HG03159 (cell line): ENCODE data around the gene NTN3.

Experiments used
- ATAC-seq: cut with Tn5 transposase; IDR thresholded peaks from one replicate; pipeline ENCODE4 v1.9.1; 2021; ENCODE audit warnings: mild to moderate bottlenecking, moderate library complexity; ENCODE audit not compliant: unreplicated experiment

Gene NTN3

DNA sequence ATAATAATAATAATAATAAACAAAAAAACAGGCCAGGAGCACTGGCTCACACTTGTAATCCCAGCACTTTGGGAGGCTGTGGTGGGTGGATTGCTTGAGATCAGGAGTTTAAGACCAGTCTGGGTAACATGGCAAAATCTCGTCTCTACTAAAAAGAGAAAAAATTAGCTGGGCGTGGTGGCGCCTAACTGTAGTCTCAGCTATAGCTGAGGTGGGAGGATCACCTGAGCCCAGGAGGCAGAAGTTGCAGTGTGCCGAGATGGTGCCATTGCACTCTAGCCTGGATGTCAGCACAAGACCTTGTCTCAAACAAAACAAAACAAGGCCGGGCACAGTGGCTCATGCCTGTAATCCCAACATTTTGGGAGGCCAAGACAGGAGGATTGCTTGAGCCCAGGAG lies 23.9 kb downstream of the NTN3 start:
- no peak for ATAC-seq

DNA sequence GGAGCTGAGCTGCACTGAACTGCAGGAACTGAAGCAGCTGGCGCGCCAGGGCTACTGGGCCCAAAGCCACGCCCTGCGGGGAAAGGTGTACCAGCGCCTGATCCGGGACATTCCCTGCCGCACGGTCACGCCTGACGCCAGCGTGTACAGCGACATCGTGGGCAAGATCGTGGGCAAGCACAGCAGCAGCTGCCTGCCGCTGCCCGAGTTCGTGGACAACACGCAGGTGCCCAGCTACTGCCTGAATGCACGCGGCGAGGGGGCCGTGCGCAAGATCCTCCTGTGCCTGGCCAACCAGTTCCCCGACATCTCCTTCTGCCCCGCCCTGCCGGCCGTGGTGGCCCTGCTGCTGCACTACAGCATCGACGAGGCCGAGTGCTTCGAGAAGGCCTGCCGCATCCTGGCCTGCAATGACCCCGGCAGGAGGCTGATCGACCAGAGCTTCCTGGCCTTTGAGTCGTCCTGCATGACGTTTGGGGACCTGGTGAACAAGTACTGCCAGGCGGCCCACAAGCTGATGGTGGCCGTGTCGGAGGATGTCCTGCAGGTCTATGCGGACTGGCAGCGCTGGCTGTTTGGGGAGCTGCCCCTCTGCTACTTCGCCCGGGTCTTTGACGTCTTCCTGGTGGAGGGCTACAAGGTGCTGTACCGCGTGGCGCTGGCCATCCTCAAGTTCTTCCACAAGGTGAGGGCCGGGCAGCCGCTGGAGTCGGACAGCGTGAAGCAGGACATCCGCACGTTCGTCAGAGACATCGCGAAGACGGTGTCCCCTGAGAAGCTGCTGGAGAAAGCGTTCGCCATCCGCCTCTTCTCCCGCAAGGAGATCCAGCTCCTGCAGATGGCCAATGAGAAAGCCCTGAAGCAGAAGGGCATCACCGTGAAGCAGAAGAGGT lies 25.4 kb downstream of the NTN3 start:
- ATAC-seq, result no peak

DNA sequence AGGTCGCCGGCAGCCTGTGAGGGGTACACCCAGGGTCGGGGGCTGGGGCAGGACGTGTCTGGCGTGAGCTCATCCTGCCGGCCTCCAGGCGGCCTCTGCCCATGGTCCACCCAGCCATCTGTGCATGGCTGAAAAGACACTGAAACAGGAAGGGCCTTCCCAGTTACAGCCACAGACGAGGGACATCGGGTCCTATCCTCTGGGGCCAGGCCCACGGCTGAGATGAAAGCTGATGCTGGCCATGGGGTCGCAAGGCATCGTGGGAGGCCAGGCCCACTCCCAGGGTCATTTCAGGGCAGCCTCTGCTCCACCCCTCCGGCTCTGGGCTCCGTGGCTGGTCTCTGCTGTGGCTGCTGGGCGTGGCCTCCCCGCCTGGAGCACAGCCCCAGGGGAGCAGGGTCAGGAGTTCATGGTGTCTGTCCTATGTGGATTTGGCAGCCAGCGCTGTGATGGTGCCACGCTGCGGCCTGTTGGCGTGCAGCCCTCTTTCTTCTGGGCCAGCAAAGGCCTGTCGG lies 26.1 kb downstream of the NTN3 start:
- ATAC-seq, result no peak

DNA sequence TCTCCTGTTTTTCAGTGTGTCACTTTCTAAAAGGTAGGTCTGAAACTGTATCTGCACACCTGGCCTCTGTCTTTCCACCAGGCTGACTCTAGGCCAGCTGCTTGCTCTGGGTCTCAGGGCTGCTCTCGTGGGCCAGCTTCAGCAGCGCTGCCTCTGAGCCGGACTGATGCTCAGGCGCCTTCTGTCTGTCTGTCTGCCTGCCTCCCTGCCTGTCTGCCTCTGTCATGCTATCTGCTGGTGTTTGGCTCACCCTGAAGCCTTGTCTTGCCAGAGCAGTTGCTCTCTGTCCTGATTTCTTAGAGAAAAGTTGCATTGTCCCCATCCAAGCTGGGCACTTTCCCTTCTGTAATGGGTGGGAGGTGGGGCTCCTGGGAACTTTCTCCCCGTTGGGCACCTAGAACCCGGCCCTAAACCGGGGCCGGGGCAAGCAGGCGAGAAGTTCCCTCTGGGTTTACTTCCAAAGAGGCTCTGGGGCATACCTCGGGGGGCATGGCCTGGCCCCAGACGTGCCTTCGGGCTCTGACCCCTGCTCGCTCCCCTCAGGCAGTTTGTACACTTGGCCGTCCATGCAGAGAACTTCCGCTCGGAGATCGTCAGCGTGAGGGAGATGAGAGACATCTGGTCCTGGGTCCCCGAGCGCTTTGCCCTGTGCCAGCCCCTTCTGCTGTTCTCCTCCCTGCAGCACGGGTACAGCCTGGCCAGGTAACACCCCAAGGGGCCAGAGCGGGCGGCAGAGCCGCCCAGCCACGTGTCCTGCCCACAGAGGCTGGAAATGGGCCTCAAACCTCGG lies 26.8 kb downstream of the NTN3 start:
- ATAC-seq, result no peak

DNA sequence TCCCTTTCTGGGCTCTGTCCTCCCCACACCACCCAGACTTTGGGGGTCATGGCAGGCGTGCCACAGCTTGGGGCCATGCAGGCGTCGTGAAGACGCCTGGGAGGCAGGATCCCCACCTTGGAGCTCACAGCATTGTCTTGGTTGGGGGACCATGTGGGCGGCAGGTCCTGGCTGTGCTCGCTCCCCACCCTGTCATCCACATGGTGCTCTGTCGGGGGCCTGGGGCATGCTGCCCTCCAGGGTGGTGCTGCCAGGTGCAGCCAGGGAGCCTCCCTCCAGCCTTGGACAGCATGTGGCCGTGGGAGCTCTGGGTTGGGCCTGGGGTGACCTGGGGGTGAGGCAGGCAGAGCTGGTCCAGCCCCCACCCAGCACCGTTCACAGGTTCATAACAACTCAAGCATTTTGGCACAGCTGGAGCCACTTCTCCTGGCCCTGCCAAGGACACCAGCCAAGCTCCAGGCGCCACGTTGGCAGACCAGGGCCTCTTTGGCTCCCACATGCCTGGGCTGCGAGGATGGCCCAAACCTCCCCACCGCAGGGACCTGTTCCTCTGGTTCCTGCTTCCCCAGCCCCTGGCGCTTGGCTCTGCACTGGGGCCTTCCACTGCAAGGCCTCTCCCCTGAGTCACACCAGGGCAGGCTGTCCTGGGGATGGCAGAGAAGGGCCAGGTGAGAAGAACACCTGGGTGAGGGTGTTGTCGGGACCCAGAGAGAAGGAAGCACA lies 27.6 kb downstream of the NTN3 start:
- ATAC-seq, result no peak

DNA sequence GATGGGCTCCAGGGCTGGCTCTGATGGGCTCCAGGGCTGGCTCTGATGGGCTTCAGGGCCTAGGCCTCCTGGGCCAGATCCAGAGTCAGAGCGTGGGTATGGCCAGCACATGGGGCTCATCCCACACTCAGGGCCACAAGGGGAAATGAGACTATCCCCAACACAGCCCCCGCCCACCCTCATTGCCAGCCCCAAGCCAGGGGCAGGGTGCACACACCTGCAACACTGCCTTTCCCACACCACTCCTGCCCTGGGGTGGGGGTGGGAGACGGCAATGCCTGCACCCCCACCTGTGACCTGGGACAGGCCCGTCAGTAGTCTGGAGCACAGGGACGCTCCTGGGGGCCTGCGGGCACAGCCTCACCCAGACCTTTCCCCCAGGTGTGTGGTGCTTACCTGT lies 28.4 kb downstream of the NTN3 start:
- ATAC-seq, result no peak

DNA sequence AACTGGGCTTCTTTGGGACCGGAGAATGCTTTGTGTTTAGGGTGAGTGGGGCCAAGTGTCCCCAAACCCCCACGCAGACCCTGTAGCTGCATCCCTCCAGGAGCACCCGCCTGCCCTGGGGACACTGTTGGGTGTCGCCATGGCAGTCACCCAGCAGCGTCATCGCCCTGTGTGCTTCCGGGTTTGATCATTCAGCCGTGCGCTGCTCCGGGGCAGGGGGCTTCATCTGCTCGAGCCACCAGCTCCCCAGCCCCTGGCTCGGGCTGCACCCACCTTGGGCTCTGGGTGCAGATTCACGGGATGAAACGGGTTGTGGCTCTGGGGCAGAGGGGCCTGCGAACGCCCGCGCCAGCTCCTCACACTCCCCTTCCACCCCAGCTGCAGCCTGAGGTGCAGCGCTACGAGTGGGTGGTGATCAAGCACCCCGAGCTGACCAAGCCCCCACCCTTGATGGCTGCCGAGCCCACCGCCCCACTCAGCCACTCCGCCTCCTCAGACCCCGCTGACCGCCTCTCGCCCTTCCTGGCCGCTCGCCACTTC lies 28.9 kb downstream of the NTN3 start:
- ATAC-seq, result no peak

DNA sequence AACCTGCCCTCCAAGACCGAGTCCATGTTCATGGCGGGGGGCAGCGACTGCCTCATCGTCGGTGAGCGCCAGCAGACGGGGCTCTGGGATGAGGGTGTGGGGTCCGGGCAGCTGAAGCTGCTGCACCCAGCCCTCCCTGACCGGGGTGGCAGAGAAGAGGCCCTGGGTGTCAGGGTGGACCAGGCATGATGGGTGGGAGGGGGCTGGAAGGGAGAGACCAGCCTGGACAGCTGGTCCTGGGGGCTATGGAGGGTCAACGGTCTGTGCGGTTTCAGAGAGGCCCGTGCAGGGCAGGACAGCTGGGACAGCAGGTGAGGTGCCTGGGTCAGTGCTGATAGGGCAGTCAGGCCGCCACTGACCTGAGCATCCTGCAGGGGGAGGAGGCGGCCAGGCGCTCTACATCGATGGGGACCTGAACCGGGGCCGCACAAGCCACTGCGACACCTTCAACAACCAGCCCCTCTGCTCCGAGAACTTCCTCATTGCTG lies 29.4 kb downstream of the NTN3 start:
- ATAC-seq, result no peak

DNA sequence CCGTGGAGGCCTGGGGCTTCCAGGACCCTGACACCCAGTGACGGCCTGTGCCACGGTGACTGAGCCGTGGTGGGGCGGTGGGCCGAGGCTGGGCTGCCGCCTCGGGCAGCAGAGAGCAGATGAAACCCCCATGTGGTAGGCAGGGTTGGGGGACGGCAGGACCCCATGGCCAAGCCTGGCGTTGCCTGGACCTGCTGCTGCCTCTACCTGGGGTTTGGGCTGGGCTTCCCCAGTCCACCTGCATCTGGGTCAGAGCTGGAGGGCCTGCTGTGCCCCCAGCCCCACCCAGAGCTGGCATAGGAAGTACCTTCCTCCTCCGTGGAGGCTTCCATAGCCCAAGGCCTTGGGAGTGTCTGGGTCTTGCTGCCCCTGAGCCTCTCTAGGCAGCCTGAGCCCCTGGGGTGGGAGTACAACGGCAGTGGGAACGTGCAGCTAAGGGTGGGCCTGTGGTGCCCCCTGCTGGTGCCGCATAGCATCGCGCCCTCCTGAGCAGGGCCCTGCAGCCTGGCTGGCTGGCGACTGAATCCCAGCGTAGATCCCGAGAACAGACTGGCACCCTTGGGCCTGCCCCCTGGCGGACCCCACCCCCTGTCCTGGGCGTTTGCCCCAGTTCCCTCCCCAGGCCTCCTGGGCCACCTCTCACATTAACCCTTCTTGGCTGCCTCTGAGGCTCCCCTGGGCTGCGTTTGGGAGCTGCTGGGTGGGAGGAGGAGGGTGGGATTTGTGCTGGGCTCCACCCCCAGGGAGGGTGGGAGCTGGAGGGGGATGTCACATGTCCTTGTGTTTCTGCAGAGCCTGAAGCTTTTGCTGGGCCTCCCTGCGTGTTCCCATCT lies 30.0 kb downstream of the NTN3 start:
- ATAC-seq, result peak; percentile 69

DNA sequence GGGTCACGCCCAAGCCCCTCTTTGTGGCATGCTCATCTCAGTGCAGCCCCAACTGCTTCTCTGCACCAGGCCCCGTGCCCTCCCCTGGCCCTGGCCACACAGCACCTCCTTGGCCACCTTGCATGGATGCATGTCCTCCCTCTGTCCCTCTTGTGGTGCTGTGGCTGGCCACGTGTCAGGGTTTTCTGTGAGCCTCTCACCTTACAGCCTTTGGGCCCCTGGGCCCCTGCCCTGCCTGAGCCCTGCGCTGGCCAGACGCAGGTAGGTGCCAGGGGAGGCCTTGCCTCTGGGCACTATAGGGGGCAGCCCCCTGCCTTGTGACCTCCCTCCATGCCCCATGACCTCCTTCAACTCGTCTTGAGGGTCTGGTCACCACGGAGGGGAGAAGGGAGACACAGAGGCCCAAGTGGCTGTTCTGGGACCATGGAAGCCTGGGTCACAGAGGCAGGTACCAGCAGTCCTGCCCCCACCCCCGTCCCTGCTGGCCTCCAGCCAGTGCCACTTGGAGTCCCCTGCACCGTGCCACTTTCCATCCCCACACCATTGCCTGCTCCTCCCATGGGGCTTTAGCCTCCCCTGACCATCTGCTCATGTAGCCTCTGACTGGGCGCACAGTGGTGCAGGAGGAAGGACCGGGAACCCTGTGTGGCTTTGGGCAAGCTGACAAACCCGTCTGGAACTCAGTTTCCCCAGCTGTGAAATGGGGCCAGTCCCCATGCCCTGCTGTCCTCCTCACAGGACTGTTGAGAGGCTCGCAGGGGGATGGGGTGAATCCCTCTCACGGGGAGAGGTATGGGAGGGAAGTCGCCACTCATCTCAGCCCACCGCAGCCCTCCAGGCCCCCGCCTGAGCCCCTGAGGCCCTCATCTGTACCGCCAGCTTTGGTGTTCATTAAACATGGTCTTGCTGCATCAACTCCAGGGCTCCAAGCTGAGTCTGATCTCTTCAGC lies 31.1 kb downstream of the NTN3 start:
- no peak for ATAC-seq

DNA sequence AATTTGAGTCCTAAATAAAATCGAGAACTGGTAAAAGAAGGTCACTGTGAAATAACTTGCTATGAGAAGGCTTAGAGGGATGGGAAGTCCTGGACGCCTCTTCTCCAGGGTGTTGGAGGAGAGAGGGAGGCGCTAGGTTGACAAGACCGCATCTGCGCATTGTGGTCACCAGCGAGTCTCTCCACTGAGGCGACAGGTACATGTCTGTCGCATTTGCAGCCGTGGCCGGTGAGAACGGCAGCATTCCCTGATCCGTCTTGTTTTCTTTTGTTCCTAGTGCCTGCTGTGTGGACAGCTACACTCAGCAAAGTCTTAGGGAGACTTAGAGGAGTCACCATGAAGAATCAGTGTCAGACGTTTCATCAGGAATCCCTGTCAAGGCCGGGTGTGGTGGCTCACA lies 34.6 kb downstream of the NTN3 start:
- ATAC-seq, result no peak

DNA sequence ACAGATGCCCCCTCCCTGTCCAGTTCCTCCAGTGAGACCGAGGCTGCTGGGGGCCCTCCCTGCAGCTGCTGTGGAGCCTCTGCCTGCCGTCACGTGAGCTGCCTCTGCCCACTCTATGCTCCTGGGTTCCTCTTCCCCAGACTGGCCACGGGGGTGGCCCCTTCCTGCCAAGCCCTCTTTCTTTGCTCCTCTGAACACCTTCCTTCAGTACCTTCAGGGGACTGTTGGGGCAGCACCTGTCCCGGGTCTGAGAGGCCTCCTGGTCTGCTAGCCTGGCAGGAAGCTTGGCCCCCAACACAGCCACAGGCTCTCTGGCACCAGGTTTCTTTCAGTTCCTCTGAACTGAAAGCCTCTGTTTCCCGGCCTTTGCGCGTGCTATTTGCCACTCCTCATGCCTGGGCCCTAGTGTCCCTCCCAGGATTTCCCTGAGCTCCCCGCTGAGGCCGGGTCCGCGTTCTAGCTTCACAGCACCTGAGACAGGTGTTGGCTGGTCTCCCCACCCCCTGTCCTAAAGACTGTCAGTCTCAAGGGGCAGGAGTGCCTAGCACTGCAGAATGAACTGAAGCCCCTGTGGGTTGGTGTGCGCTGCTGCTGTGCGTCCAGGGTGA lies 36.1 kb downstream of the NTN3 start:
- peak; percentile 43 for ATAC-seq

DNA sequence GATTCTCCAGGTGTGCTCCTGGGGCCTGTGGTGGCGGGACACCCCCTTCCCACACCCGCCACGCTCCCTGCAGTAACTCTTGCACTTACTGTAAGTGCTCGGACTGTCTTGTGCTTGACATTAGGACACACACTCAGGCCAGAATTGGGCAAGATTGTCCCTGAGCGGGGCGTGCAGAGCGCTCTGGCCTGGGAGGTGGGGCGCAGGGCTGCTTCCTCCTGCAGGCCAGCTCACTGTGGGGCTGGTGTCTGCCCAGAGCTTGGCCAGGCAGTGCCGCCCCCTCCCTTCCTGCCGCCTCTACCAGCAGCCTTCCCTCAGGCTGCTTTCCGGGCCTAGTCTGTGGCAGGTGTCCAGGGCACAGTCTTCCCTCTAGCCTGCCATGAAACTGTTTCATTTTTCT lies 36.6 kb downstream of the NTN3 start:
- peak; percentile 3 for ATAC-seq

DNA sequence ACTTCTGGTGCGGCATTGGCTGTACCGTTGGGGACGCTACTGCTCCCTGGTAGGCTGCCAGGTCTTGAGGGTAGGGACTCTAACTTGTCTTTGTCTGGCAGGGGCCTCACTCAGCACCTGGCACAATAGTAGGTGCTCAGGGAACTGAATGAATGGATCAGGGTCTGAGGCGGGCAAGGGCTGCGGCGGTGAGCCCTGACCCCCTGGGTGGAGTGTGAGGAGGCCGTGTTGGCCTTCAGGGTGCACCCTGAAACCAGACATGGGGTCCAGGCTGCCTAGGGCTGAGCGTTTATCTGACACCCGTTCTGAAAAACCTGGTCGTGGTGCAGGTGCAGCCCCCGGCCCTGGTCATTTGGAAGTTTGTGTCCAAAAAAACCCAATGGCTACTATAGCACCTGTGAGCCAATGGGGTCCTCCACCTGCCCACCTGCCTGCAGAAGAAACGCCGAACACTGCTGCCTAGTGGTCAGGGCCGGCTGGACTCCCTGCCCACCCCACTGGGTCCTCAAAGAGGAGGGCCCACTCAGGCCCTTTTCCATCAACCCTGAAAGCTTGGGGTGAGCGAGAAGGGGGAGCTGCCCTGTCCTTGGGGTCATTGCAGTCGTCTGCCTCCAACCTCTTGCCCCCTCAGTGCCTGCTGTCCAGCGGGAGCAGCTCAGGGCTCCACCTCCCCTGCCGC lies 37.8 kb downstream of the NTN3 start:
- ATAC-seq, result no peak

DNA sequence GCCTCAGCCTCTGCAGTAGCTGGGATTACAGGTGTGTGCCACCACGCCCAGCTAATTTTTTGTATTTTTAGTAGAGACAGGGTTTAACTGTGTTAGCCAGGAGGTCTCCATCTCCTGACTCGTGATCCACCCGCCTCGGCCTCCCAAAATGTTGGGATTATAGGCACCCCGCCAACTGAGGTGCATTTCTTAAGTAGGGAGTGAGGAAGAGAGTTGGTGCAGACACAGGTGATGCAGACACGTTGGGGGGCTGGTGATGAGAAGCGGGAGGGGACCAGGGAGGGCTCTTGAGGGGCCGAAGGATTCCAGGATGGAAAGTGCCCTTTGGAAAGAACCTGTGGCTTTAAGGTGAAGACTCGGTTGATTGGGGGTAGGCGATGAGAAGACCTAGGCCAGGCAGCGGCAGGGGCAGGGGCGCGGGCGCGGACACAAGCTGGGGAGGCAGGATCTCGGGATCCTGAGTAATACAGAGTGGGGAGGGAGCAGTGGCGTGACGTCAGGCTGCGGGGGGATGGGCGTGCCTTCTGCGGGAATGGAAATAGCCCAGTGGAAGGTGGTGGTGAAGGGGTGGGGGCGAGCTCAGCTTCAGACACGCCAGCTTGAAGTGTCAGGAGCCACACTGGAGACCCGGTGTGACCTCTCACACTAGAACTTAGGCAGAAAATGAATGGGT lies 40.2 kb downstream of the NTN3 start:
- ATAC-seq, result no peak

DNA sequence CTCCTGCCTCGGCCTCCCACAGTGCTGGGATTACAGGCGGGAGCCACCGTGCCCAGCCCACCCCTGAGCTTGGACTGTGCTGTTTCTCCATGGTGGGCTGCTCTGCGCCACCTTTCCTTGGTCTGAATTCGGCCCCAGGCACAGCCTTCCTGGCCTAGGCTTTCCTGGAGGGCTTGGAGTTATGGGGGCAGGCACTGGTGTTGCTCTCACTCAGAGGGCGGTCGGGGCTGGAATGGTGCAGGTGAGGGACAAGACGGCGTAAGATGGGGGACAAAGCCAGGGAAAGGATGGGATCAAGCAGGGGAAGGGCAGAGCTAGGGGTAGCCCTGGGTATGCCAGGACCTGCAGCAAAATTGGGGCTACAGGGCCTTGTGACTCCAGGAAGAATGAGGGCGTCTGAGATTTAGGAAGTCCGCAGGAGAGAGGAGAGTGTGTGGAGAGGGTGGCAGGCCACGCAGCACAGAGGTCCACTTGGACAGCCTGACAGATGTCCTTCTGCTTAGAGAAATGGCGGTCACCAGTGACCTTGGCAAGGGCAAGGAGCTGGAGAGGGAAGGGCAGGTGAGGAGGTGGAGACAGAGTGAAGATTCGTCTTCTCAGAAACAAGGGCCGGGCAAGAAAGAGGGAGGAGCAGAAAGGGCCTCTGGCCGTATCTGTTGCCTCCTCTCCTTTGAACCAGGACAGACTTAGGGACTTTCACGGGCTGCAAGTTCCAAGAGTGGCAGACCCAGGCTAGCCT lies 41.1 kb downstream of the NTN3 start:
- ATAC-seq, result no peak
